CMK (cell line): Measurements from ENCODE around the gene ATP5MC3.
A peak's percentile ranks its signal among the peaks of the same experiment; 100 is the strongest.

Experiments used
- DNase-seq: peaks from one replicate; pipeline ENCODE4 v3.0.0-alpha.2; 2010; ENCODE audit warnings: low read depth

The ATP5MC3 gene

GRCh38 chr2:175167792-175168563 is 13.5 kb downstream of the ATP5MC3 start, which contains the start of gene ATF2:
ATF2 (minus strand) TSS chr2:175168203; CDS start chr2:175136443, 31,760 bp downstream.
- DNase-seq = peak; percentile 98

- DNase-seq = no peak
These were observed 14.3 kb downstream of the ATP5MC3 start for GRCh38 chr2:175167076-175167791.

GRCh38 chr2:175166216-175166824 is 15.2 kb downstream of the ATP5MC3 start:
- no peak for DNase-seq

DNA sequence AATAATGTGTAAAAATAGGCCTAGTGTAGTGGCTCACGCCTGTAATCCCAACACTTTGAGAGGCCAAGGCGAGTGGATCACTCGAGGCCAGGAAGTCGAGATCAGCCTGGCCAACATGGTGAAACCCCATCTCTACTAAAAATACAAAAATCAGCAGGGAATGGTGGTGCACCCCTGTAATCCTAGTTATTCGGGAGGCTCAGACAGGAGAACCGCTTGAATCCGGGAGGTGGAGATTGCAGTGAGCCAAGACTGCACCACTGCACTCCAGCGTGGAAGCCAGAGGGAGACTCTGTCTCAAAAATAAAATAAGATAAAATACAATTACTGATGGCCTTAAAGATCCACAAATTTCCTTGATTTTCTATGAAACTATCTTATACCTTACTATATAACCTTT is 17.3 kb downstream of the ATP5MC3 start:
- no peak for DNase-seq

GRCh38 chr2:175158894-175159293 is 22.6 kb downstream of the ATP5MC3 start:
- no peak for DNase-seq

GRCh38 chr2:175156534-175156933 is 25.0 kb downstream of the ATP5MC3 start:
- DNase-seq = no peak

DNA sequence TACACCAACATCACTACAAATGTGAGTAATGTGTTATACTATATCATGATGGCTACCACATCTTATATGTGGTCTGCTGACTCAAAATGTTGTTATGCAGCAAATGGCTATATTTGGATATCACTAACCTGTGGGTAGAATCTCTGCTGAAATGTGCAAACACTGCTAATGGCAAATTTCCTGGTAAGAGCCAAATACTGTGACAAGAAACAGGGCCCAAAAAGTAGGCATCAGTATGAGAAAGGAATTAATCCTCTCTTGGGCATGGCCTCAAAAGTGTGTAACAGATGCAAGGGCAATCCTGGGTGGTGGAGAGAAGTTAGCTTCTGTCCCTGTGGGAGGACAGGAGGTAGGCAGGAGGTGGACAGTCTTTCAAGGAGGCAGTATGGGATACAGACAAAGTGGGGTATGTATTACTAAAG is 26.8 kb downstream of the ATP5MC3 start:
- no peak for DNase-seq

DNA sequence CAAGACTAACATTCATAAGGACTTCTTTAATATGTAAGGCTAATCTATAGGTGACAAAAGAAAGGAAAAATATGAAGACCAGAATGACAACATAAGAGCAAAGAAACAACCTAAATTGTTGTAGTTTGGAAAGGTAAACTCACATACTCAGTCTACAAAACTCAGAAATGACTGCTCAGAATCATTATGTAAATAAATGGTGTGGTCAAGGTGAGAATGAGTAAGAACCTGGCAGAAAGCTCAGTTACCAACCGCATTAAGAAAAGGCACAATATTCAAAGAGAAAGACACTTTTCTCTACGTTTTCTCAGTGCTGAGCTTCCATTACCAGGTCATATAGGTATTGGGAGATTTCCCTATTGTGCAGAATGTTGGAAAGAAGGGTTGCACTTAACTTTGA is 29.3 kb downstream of the ATP5MC3 start:
- no peak for DNase-seq

DNA sequence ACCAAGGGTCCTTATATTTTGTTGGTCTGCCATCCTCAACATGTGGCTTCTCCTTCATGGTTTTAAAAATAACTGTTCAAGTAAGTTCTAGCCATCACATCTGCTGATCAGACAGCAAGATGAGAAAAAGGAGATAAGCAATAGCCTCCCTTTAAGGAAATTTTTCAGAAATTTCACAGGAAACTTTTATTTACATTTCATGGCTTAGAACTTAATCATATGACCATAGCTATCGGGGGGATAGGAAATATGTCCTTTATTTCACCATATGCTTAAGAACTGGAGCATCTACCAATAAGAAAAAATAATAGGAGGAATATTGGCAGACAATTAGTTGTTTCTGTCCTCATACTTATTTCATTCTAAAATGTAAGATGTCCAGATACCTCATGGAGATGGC is 29.7 kb downstream of the ATP5MC3 start:
- no peak for DNase-seq

DNA sequence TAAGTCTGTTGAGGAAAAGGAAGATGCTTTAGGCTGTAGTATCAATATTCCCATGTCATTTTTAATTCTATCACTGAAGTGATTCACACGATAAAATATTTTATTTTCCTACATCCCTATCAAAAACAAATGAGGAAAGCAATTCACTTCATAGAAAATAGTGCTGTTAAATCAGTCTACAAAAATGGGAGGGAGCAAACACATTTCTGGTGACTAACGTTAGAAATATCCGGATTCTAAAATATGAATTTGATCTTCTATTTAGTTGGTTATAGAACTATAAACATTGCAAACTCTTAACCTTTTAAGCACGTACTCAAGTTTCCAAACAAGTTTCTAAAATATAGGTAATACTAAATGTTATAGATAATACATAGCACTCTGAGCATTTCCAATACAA is 34.3 kb downstream of the ATP5MC3 start:
- no peak for DNase-seq

DNA sequence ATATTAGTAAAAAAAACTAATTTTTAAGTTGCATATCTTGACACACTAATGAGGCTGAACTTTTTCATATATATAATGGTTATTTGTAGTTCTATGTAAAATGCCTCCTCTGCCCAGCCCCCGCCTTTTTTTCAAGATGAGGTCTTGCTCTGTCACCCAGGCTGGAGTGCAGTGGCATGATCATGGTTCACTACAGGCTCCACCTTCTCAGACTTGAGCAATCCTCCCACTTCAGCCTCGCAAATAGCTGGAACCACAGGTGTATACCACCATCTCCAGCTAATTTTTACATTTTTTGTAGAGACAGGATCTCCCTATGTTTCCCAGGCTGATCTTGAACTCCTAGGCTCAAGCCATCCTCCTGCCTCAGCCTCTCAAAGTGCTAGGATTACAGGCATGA is 37.8 kb downstream of the ATP5MC3 start:
- no peak for DNase-seq

GRCh38 chr2:175143191-175143590 is 38.3 kb downstream of the ATP5MC3 start:
- DNase-seq = no peak

GRCh38 chr2:175140332-175140731 is 41.2 kb downstream of the ATP5MC3 start:
- no peak for DNase-seq

GRCh38 chr2:175137793-175138192 is 43.7 kb downstream of the ATP5MC3 start:
- no peak for DNase-seq

DNA sequence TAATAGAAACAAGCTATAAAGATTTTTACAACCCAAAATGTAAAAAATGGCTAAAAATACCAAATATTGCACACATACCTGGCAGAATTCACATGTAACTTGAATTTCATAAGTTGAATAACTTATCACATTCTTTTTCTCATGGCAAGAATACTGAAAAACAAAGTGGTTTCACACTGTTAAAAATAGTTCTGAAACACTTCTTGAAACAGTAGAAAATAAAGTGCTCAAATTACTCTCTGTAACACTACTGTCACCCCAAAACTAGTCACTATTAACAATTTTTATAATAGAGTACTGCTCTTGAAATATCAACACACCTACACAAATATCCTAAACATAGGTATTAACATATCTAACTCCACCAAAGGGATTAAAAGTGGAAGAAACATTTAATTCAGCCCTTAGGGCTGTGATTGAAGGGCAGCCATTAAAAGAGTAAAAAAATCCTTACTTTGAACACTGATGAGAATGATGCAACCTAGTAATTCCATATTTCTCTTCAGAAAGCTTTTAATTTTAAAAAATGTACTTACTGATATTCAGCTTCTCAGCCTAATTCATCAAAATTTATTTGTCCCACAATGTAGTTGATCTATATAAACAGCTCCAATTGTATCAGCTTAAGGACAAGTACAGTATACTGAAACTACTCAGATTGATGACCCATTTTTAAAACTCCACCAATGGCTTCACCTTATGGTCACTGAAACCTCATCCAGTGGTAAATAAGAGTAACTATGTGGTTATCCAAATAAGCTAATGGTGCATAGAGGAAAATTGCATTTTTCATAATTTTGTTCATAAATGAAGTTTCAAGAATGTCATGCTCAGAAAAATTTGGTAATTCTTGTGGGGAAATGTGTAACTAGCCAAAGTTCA is 44.9 kb downstream of the ATP5MC3 start:
- no peak for DNase-seq

- no peak for DNase-seq
These were observed 45.6 kb downstream of the ATP5MC3 start for GRCh38 chr2:175135862-175136261.

DNA sequence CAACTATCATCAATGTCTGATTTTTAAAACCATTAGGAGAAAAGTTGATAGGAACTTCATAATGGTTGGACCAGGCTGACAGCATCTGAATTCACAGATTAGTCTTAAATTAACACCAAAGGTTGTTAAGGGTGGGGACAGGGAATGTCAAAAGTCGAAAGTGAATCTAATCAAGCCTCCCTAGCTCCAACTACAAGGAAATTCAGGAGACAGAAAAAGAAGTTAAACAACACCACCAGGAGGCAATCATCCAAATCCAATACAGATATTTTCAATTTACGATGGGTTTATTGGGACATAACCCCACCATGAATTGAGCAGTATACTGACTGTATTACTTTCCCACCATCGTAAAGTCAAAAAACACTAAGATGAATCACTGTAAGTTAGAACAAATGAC is 46.3 kb downstream of the ATP5MC3 start:
- no peak for DNase-seq

DNA sequence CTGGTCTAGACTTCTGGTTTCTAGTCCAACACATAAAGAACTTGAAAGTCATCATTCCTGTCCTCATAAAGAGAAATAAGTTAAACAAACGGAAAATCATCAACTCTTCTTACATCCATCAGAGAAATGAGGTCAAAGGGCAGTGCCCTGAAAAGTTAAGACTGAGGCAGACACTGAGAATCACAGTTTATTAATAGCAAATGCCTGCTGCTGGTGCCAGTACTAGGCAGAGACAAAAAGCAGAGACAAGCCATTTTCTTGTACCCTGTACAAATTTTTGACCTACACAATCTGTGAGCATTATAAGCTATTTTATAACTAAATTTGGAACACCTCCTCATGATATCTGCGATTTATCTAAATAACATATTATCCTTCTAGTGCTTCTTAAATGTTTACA is 50.3 kb downstream of the ATP5MC3 start:
- no peak for DNase-seq

DNA sequence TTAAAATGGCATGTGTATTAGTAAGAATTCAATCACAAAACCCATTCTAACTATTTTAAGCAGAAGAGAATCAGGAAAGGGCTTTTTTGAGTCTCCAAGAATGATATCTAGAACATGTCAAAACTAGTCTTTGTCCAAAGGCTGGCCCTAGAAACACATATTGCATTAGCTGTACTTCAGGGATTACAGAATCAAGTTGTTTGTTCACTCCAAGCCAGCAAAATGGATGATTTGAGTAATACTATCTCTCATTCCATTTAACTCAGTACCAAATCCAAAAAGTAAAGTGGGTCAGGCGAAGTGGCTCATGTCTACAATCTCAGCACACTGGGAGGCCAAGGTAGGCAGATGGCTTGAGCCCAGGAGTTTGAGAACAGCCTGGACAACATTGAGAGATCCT is 54.8 kb downstream of the ATP5MC3 start:
- DNase-seq = no peak
